GM12878 (cell line): Measurements from ENCODE around the gene MGMT. TPM values are rescaled to one million over a fixed set of nuclear protein-coding genes. Genes with fewer than 3 reads are reported as not detected.

Source experiments
- ATAC-seq: fragments of 200-7000 bp; cut with Tn5 transposase; 3 replicates; pipeline ENCODE4 v1.9.1; 2020; ENCODE audit warnings: mild to moderate bottlenecking, moderate library complexity
- BruUV-seq: library from RNA; stranded (reverse); fragments of 400-500 nt; replicated peaks from 2 replicates; lab custom pipeline; 2021; lab: Mats Ljungman, UMichigan
- CTCF ChIA-PET: fragments of 300-600 bp; sonication (Branson Sonifier 250); formaldehyde crosslinking; extraction: SDS; loops from one replicate; lab custom pipeline; 2021; ENCODE audit warnings: inconsistent platforms; lab: Yijun Ruan, JAX
- POLR2A ChIA-PET: fragments of 350-600 bp; formaldehyde crosslinking; extraction: SDS; loops from one replicate; lab custom pipeline; 2021; ENCODE audit warnings: inconsistent platforms; lab: Charles Lee
- RAD21 ChIA-PET: fragments of 300-600 bp; sonication (Branson Sonifier 250); formaldehyde crosslinking; loops from one replicate; lab custom pipeline; 2023; ENCODE audit warnings: antibody characterized with exemption; ENCODE audit not compliant: unreplicated experiment; lab: Charles Lee
- SMC1A ChIA-PET: fragments of 300-600 bp; sonication (Branson Sonifier 250); formaldehyde crosslinking; loops from one replicate; lab custom pipeline; 2023; ENCODE audit not compliant: unreplicated experiment, uncharacterized antibody; lab: Charles Lee
- DNase-seq: peaks from one replicate; pipeline ENCODE4 v3.0.0-alpha.2; 2011; ENCODE audit warnings: low read depth, low spot score
- FAIRE-seq: peaks from 3 replicates; lab custom pipeline; 2011; peaks lifted over from hg19 to GRCh38; lab: Jason Lieb, UNC
- H2AFZ ChIP-seq: 2 replicates; pipeline ENCODE4 v1.6.0; 2011; ENCODE audit warnings: low read depth, low read length, control low read depth; ENCODE audit not compliant: control insufficient read depth
- H3K27ac ChIP-seq: 2 replicates; pipeline ENCODE4 v1.5.1; 2011; ENCODE audit warnings: control low read depth; ENCODE audit not compliant: control insufficient read depth, insufficient read depth
- H3K27me3 ChIP-seq, 2 experiments: replicated peaks in 1 of 2; 2 replicates each; pipeline versions ENCODE4 v1.6.0 to v1.6.1; 2011; ENCODE audit warnings: low read length in 1 of 2; ENCODE audit not compliant: control insufficient read depth in 2 of 2, insufficient read depth in 2 of 2
- H3K36me3 ChIP-seq, 2 experiments: 2 replicates each; pipeline ENCODE4 v1.5.1; 2011; ENCODE audit warnings: low read length in 1 of 2; ENCODE audit not compliant: control insufficient read depth in 2 of 2, insufficient read depth in 2 of 2
- H3K4me1 ChIP-seq: 2 replicates; pipeline ENCODE4 v1.6.1; 2011; ENCODE audit warnings: mild to moderate bottlenecking, low read length, moderate library complexity, mixed read lengths; ENCODE audit not compliant: control insufficient read depth, insufficient read depth
- H3K4me2 ChIP-seq: 2 replicates; pipeline ENCODE4 v1.6.0; 2011; ENCODE audit warnings: control low read depth; ENCODE audit not compliant: control insufficient read depth, insufficient read depth
- H3K4me3 ChIP-seq: fragments of 200-600 bp; sonication (generic); 2 replicates; pipeline ENCODE4 v1.5.1; 2016
- H3K79me2 ChIP-seq: 2 replicates; pipeline ENCODE4 v1.6.0; 2011; ENCODE audit warnings: low read length; ENCODE audit not compliant: control insufficient read depth, insufficient read depth
- H3K9ac ChIP-seq: 2 replicates; pipeline ENCODE4 v1.8.0; 2011; ENCODE audit warnings: low read length, control low read depth, mixed read lengths; ENCODE audit not compliant: control insufficient read depth, insufficient read depth
- H3K9me3 ChIP-seq: replicated peaks from 3 replicates; pipeline ENCODE4 v1.5.1; 2011; ENCODE audit warnings: mild to moderate bottlenecking, low read length; ENCODE audit not compliant: control insufficient read depth, insufficient read depth
- H4K20me1 ChIP-seq: 2 replicates; pipeline ENCODE4 v1.6.0; 2011; ENCODE audit not compliant: control insufficient read depth, insufficient read depth
- ASH2L ChIP-seq: fragments of 300-600, 200-600 bp; sonication (generic); IDR thresholded peaks from 2 replicates; pipeline ENCODE4 v1.6.1; 2017; ENCODE audit warnings: low read depth, mild to moderate bottlenecking, borderline replicate concordance
- EED ChIP-seq: sonication (generic); IDR thresholded peaks from 2 replicates; pipeline ENCODE4 v1.6.1; 2016; ENCODE audit warnings: antibody characterized with exemption, low read depth
- GABPA ChIP-seq: IDR thresholded peaks from 2 replicates; pipeline ENCODE4 v1.6.1; 2014; ENCODE audit warnings: antibody characterized with exemption, low read depth, mild to moderate bottlenecking, inconsistent platforms
- IKZF1 ChIP-seq: fragments of 450-650 bp; conservative IDR thresholded peaks from 2 replicates; pipeline ENCODE4 v1.6.1; 2017; ENCODE audit warnings: antibody characterized with exemption, mild to moderate bottlenecking
- MXI1 ChIP-seq: fragments of 150-350 bp; IDR thresholded peaks from 2 replicates; pipeline ENCODE4 v1.6.1; 2011; ENCODE audit warnings: low read depth, mild to moderate bottlenecking, inconsistent platforms, low read length, improper control_type of control experiment
- RCOR1 ChIP-seq: conservative IDR thresholded peaks from 2 replicates; pipeline ENCODE4 v1.6.1; 2012; ENCODE audit warnings: low read depth, low read length, improper control_type of control experiment
- SMC3 ChIP-seq: IDR thresholded peaks from 2 replicates; pipeline ENCODE4 v1.6.1; 2011; ENCODE audit warnings: low read length, improper control_type of control experiment, borderline replicate concordance
- SRF ChIP-seq, 2 experiments: IDR thresholded peaks; 2 replicates each; pipeline ENCODE4 v1.6.1; 2011; ENCODE audit warnings: low read depth in 2 of 2, low read length in 2 of 2, mild to moderate bottlenecking in 1 of 2, moderate library complexity in 1 of 2
- SUZ12 ChIP-seq: fragments of 200-600 bp; sonication (generic); IDR thresholded peaks from one replicate; pipeline ENCODE4 v1.6.1; 2018; ENCODE audit warnings: antibody characterized with exemption, mild to moderate bottlenecking; ENCODE audit not compliant: unreplicated experiment
- ZBED1 ChIP-seq: IDR thresholded peaks from 2 replicates; pipeline ENCODE4 v1.6.1; 2016; ENCODE audit warnings: borderline replicate concordance
- ZSCAN29 ChIP-seq: fragments of 450-650 bp; IDR thresholded peaks from 2 replicates; pipeline ENCODE4 v1.6.1; 2017; ENCODE audit warnings: mild to moderate bottlenecking, moderate library complexity
- WGBS: methylation state at CpG from one replicate; pipeline ENCODE4 v1.1.6; 2016; ENCODE audit warnings: low lambda C conversion rate; ENCODE audit not compliant: insufficient replicate concordance, insufficient coverage; ENCODE audit errors: missing lambda C conversion rate; 5-methylcytosine and 5-hydroxymethylcytosine counted together
- in situ Hi-C: fragments of 300-500 bp; cut with MboI; formaldehyde crosslinking; loops from 9 replicates; pipeline ENCODE4 v1.14.3; 2018; ENCODE audit warnings: mixed read lengths
- intact Hi-C: fragments of 100-400 bp; cut with micrococcal nuclease; formaldehyde crosslinking; loops from one replicate; pipeline ENCODE4 v1.14.2; 2022; ENCODE audit not compliant: unreplicated experiment
- polyA plus RNA-seq, 11 experiments: library from polyadenylated mRNA; depleted of rRNA in 4 of 11; unstranded in 6 of 11; stranded (reverse) in 5 of 11; fragments of >200 nt; fragmentation: Nextera tagmentation in 4 of 11; fragmentation: Illumina TruSeq in 1 of 11; extraction: Ambion mirVana in 4 of 11; extraction: Trizol in 1 of 11; gene quantifications; 1 replicate in 1 of 11; 2 replicates in 10 of 11; pipeline versions ENCODE4 v1.2.1 to v1.2.3, GENCODE V29; 2011 to 2016; ENCODE audit warnings: inconsistent platforms in 2 of 11, missing spikeins in 2 of 11, low read depth in 1 of 11
- total RNA-seq, 4 experiments: library from RNA; depleted of rRNA in 3 of 4; stranded (reverse); fragments of >200 nt in 3 of 4; fragmentation: Illumina TruSeq in 1 of 4; extraction: Trizol in 1 of 4; gene quantifications; 2 replicates each; pipeline versions ENCODE4 v1.2.1 to v1.2.3, GENCODE V29; 2013 to 2021
- TF ChIP-seq, protein P1 (sequence below): IDR thresholded peaks from 2 replicates; pipeline ENCODE4 v1.6.1; 2011; ENCODE audit warnings: borderline replicate concordance, low read depth, mild to moderate bottlenecking, moderate library complexity, low read length; ENCODE audit not compliant: insufficient read depth, poor library complexity, severe bottlenecking
- TF ChIP-seq, protein P2 (sequence below): fragments of 450-650 bp; IDR thresholded peaks from 2 replicates; pipeline ENCODE4 v1.6.1; 2017; ENCODE audit warnings: mild to moderate bottlenecking, low read depth, inconsistent platforms; ENCODE audit not compliant: poor library complexity, severe bottlenecking
- TF ChIP-seq, protein P3 (sequence below): fragments of 450-650 bp; IDR thresholded peaks from 2 replicates; pipeline ENCODE4 v1.6.1; 2018; ENCODE audit warnings: borderline replicate concordance, mild to moderate bottlenecking; ENCODE audit not compliant: partially characterized antibody
- TF ChIP-seq, protein P4 (sequence below): fragments of 450-650 bp; conservative IDR thresholded peaks from 2 replicates; pipeline ENCODE4 v1.6.1; 2017; ENCODE audit warnings: mild to moderate bottlenecking, moderate library complexity
- TF ChIP-seq, protein P5 (sequence below): IDR thresholded peaks from 2 replicates; pipeline ENCODE4 v1.6.1; 2011; ENCODE audit warnings: low read depth, mild to moderate bottlenecking, low read length, moderate library complexity, borderline replicate concordance; ENCODE audit errors: extremely low read depth

The MGMT gene
- total and polyA plus RNA-seq, 10 of the 15 experiments (the other 5 are each of a cell fraction or from before 2014, with no cell fraction given), result 0.16 to 24.2 (median 13.3) TPM

DNA sequence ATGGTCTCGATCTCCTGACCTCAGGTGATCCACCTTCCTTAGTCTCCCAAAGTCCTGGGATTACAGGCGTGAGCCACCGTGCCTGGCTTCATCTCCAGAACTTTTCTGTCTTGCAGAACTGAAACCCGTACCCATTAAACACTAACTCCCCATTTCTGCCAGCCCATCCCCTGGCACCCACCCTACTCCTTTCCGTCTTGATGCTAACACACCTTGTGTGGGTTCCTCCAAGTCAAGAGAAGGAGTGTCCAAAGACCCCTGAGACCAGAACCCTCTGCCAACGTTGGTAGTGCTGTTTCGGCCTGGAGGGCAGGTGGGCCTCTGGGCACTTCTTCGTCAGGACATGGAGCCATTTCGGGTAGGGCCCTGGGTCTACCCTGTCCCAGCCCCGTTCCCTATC lies 83.6 kb downstream of the MGMT start:
- Histone ChIP-seq H3K36me3 (no peaks in the 10 kb centered on the region), H2AFZ (no peak overlapping the region), H3K27me3 (no peaks in the 10 kb centered on the region), H3K9ac (no peak overlapping the region), H3K4me1 (peaks cover 9% of the 10 kb centered on the region), H3K9me3 (no peaks in the 10 kb centered on the region), H3K27ac (no peak overlapping the region), H3K4me3 (no peak overlapping the region), H3K4me2 (no peak overlapping the region), H4K20me1 (no peaks in the 10 kb centered on the region), H3K79me2 (no peaks in the 10 kb centered on the region)
- 96% methylated on average over 10 of the region's 10 CpGs for WGBS
- BruUV-seq, result no TSS peak
- in situ Hi-C loops, result no loop called here
- ChIA-PET RAD21 (no interaction called here), SMC1A (no interaction called here), POLR2A (no interaction called here), CTCF (no interaction called here)
- intact Hi-C loops, result no loop called here
- FAIRE-seq (no peak), DNase-seq (no peak), ATAC-seq (no peak)
- TF ChIP-seq, protein P1, sequence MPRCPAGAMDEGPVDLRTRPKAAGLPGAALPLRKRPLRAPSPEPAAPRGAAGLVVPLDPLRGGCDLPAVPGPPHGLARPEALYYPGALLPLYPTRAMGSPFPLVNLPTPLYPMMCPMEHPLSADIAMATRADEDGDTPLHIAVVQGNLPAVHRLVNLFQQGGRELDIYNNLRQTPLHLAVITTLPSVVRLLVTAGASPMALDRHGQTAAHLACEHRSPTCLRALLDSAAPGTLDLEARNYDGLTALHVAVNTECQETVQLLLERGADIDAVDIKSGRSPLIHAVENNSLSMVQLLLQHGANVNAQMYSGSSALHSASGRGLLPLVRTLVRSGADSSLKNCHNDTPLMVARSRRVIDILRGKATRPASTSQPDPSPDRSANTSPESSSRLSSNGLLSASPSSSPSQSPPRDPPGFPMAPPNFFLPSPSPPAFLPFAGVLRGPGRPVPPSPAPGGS, result no peak
- TF ChIP-seq SMC3 (no peak), ZBED1 (no peak), RCOR1 (no peak), GABPA (no peak), EED (no peak), ZSCAN29 (no peak), IKZF1 (no peak), MXI1 (no peak), ASH2L (no peak), SRF (IDR thresholded peaks at IDR 0.05; ENCODE audit: low read depth in 2 of 2, low read length in 2 of 2) (no peak), SUZ12 (no peak)
- TF ChIP-seq, protein P2, sequence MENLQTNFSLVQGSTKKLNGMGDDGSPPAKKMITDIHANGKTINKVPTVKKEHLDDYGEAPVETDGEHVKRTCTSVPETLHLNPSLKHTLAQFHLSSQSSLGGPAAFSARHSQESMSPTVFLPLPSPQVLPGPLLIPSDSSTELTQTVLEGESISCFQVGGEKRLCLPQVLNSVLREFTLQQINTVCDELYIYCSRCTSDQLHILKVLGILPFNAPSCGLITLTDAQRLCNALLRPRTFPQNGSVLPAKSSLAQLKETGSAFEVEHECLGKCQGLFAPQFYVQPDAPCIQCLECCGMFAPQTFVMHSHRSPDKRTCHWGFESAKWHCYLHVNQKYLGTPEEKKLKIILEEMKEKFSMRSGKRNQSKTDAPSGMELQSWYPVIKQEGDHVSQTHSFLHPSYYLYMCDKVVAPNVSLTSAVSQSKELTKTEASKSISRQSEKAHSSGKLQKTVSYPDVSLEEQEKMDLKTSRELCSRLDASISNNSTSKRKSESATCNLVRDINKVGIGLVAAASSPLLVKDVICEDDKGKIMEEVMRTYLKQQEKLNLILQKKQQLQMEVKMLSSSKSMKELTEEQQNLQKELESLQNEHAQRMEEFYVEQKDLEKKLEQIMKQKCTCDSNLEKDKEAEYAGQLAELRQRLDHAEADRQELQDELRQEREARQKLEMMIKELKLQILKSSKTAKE, result no peak
- TF ChIP-seq, protein P3, sequence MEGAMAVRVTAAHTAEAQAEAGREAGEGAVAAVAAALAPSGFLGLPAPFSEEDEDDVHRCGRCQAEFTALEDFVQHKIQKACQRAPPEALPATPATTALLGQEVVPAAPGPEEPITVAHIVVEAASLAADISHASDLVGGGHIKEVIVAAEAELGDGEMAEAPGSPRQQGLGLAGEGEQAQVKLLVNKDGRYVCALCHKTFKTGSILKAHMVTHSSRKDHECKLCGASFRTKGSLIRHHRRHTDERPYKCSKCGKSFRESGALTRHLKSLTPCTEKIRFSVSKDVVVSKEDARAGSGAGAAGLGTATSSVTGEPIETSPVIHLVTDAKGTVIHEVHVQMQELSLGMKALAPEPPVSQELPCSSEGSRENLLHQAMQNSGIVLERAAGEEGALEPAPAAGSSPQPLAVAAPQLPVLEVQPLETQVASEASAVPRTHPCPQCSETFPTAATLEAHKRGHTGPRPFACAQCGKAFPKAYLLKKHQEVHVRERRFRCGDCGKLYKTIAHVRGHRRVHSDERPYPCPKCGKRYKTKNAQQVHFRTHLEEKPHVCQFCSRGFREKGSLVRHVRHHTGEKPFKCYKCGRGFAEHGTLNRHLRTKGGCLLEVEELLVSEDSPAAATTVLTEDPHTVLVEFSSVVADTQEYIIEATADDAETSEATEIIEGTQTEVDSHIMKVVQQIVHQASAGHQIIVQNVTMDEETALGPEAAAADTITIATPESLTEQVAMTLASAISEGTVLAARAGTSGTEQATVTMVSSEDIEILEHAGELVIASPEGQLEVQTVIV, result no peak
- TF ChIP-seq, protein P4, sequence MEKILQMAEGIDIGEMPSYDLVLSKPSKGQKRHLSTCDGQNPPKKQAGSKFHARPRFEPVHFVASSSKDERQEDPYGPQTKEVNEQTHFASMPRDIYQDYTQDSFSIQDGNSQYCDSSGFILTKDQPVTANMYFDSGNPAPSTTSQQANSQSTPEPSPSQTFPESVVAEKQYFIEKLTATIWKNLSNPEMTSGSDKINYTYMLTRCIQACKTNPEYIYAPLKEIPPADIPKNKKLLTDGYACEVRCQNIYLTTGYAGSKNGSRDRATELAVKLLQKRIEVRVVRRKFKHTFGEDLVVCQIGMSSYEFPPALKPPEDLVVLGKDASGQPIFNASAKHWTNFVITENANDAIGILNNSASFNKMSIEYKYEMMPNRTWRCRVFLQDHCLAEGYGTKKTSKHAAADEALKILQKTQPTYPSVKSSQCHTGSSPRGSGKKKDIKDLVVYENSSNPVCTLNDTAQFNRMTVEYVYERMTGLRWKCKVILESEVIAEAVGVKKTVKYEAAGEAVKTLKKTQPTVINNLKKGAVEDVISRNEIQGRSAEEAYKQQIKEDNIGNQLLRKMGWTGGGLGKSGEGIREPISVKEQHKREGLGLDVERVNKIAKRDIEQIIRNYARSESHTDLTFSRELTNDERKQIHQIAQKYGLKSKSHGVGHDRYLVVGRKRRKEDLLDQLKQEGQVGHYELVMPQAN, result no peak
- TF ChIP-seq, protein P5, sequence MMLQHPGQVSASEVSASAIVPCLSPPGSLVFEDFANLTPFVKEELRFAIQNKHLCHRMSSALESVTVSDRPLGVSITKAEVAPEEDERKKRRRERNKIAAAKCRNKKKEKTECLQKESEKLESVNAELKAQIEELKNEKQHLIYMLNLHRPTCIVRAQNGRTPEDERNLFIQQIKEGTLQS, result no peak
